GM12878 (cell line): Measurements from ENCODE around the gene NF1.

ENCODE experiments used
- CTCF ChIP-seq, 3 experiments: IDR thresholded peaks in 2 of 3; conservative IDR thresholded peaks in 1 of 3; 2 replicates each; pipeline ENCODE4 v1.5.1; 2011; ENCODE audit warnings: low read depth in 3 of 3, low read length in 3 of 3, mild to moderate bottlenecking in 3 of 3, control low read depth in 2 of 3, moderate library complexity in 2 of 3, inconsistent platforms in 1 of 3, mixed read lengths in 1 of 3; ENCODE audit not compliant: control insufficient read depth in 2 of 3, insufficient read depth in 1 of 3; ENCODE audit errors: extremely low read depth in 1 of 3
- EP300 ChIP-seq, 2 experiments: fragments of 150-350 bp in 1 of 2; IDR thresholded peaks; 2 replicates each; pipeline ENCODE4 v1.6.1; 2011 to 2012; ENCODE audit warnings: low read depth in 2 of 2, low read length in 2 of 2, borderline replicate concordance in 1 of 2, improper control_type of control experiment in 1 of 2, inconsistent platforms in 1 of 2; ENCODE audit not compliant: control insufficient read depth in 1 of 2
- IKZF2 ChIP-seq, 2 experiments: fragments of 450-650 bp; IDR thresholded peaks; 2 replicates each; pipeline ENCODE4 v1.6.1; 2017; ENCODE audit warnings: mild to moderate bottlenecking in 2 of 2, moderate library complexity in 2 of 2
- MTA3 ChIP-seq: IDR thresholded peaks from 2 replicates; pipeline ENCODE4 v1.6.1; 2012; ENCODE audit warnings: low read length, inconsistent platforms, borderline replicate concordance
- RFX5 ChIP-seq: IDR thresholded peaks from 2 replicates; pipeline ENCODE4 v1.6.1; 2011; ENCODE audit warnings: low read depth, low read length, improper control_type of control experiment
- SMC3 ChIP-seq: IDR thresholded peaks from 2 replicates; pipeline ENCODE4 v1.6.1; 2011; ENCODE audit warnings: low read length, improper control_type of control experiment, borderline replicate concordance
- SP1 ChIP-seq: IDR thresholded peaks from one replicate; pipeline ENCODE4 v1.6.1; 2011; ENCODE audit warnings: low read depth, low read length
- SRF ChIP-seq, 2 experiments: IDR thresholded peaks; 2 replicates each; pipeline ENCODE4 v1.6.1; 2011; ENCODE audit warnings: low read depth in 2 of 2, low read length in 2 of 2, mild to moderate bottlenecking in 1 of 2, moderate library complexity in 1 of 2

- TF ChIP-seq CTCF (IDR thresholded peaks at IDR 0.05 in 2 of 3, conservative IDR thresholded peaks at IDR 0.05 in 1 of 3; ENCODE audit: control insufficient read depth in 2 of 3, extremely low read depth in 1 of 3, insufficient read depth in 1 of 3, low read depth in 3 of 3, low read length in 3 of 3) (no peak), IKZF2 (IDR thresholded peaks at IDR 0.05) (no peak), SP1 (no peak), EP300 (IDR thresholded peaks at IDR 0.05; ENCODE audit: borderline replicate concordance in 1 of 2, control insufficient read depth in 1 of 2, low read depth in 2 of 2, low read length in 2 of 2) (no peak), RFX5 (no peak), SRF (IDR thresholded peaks at IDR 0.05; ENCODE audit: low read depth in 2 of 2, low read length in 2 of 2) (no peak), SMC3 (no peak), MTA3 (no peak)
Observed at GRCh38 chr17:31079731-31080130, 15.0 kb upstream of the NF1 start.
